HepG2 (cell line): Measurements from ENCODE around the gene ELMOD3. TPM values are rescaled to one million over a fixed set of nuclear protein-coding genes. Genes with fewer than 3 reads are reported as not detected.

Experiments
- ATAC-seq: fragments of 200-7000 bp; cut with Tn5 transposase; 3 replicates; pipeline ENCODE4 v1.9.1; 2020; ENCODE audit warnings: mild to moderate bottlenecking, moderate library complexity
- BruUV-seq: library from RNA; stranded (reverse); fragments of 400-500 nt; replicated peaks from 2 replicates; lab custom pipeline; 2021; lab: Mats Ljungman, UMichigan
- CTCF ChIA-PET: fragments of 300-600 bp; formaldehyde crosslinking; extraction: SDS; loops from one replicate; lab custom pipeline; 2021; ENCODE audit warnings: low total read pairs, inconsistent platforms, low intra/inter-chr PET ratio; lab: Yijun Ruan, JAX
- POLR2A ChIA-PET: fragments of 350-600 bp; sonication (Branson Sonifier 250); formaldehyde crosslinking; loops from one replicate; lab custom pipeline; 2020; ENCODE audit warnings: antibody characterized with exemption, inconsistent platforms; lab: Yijun Ruan, JAX
- DNase-seq: peaks from one replicate; pipeline ENCODE4 v3.0.0-alpha.2; 2015; ENCODE audit warnings: low spot score
- FAIRE-seq: peaks from 3 replicates; lab custom pipeline; 2011; peaks lifted over from hg19 to GRCh38; lab: Jason Lieb, UNC
- H2AFZ ChIP-seq: one replicate; pipeline ENCODE4 v1.6.1; 2011; ENCODE audit warnings: low read length, inconsistent platforms
- H3K27ac ChIP-seq: fragments of 300-600 bp; 3 replicates; pipeline ENCODE4 v1.8.0; 2011; ENCODE audit warnings: mixed run types, mild to moderate bottlenecking, mixed read lengths, low read length, inconsistent platforms; ENCODE audit not compliant: insufficient read depth; ENCODE audit errors: extremely low read length
- H3K27me3 ChIP-seq, 2 experiments: fragments of 200-600 bp in 1 of 2; 2 replicates in 1 of 2; 3 replicates in 1 of 2; pipeline versions ENCODE4 v1.6.0 to v1.8.0; 2011; ENCODE audit warnings: low read length in 2 of 2, mild to moderate bottlenecking in 2 of 2, moderate library complexity in 2 of 2, inconsistent platforms in 1 of 2; ENCODE audit not compliant: insufficient read depth in 2 of 2, control insufficient read depth in 1 of 2
- H3K36me3 ChIP-seq, 2 experiments: fragments of 200-600 bp in 1 of 2; replicated peaks in 1 of 2; 2 replicates in 1 of 2; 3 replicates in 1 of 2; pipeline versions ENCODE4 v1.5.1 to v1.8.0; 2011; ENCODE audit warnings: low read length in 2 of 2, inconsistent platforms in 1 of 2; ENCODE audit not compliant: insufficient read depth in 2 of 2, control insufficient read depth in 1 of 2
- H3K4me1 ChIP-seq: 2 replicates; pipeline ENCODE4 v1.5.1; 2012; ENCODE audit warnings: low read length, inconsistent platforms; ENCODE audit not compliant: insufficient read depth
- H3K4me2 ChIP-seq: 2 replicates; pipeline ENCODE4 v1.6.0; 2011; ENCODE audit warnings: low read depth, low read length, inconsistent platforms
- H3K4me3 ChIP-seq, 3 experiments: fragments of 200-600 bp in 1 of 3; sonication (generic), shearing (Covaris generic) in 1 of 3; replicated peaks in 1 of 3; 2 replicates each; pipeline ENCODE4 v1.5.1; 2011 to 2016; ENCODE audit warnings: low read length in 3 of 3, inconsistent platforms in 2 of 3, low read depth in 2 of 3, mild to moderate bottlenecking in 2 of 3, control low read depth in 1 of 3, mixed read lengths in 1 of 3; ENCODE audit not compliant: insufficient read depth in 1 of 3
- H3K79me2 ChIP-seq: one replicate; pipeline ENCODE4 v1.6.1; 2011; ENCODE audit warnings: low read length, inconsistent platforms; ENCODE audit not compliant: insufficient read depth
- H3K9ac ChIP-seq: 2 replicates; pipeline ENCODE4 v1.6.0; 2011; ENCODE audit warnings: mild to moderate bottlenecking, low read depth, low read length, inconsistent platforms; ENCODE audit not compliant: insufficient read depth
- H3K9me3 ChIP-seq: 2 replicates; pipeline ENCODE4 v1.5.1; 2012; ENCODE audit warnings: mild to moderate bottlenecking, low read length
- H4K20me1 ChIP-seq: 2 replicates; pipeline ENCODE4 v1.6.0; 2011; ENCODE audit warnings: inconsistent platforms, mild to moderate bottlenecking, low read length, moderate library complexity; ENCODE audit not compliant: insufficient read depth
- AGO2 ChIP-seq: fragments of 200-400 bp; formaldehyde crosslinking; optimal IDR thresholded peaks from 2 replicates; pipeline ENCODE3; 2017; ENCODE audit warnings: mild to moderate bottlenecking, low read depth, low read length, moderate library complexity
- ETV5 ChIP-seq: IDR thresholded peaks from 2 replicates; pipeline ENCODE4 v1.6.1; 2018; ENCODE audit warnings: missing biosample characterization, missing genetic modification reagents, inconsistent platforms, borderline replicate concordance
- MIER3 ChIP-seq: IDR thresholded peaks from 2 replicates; pipeline ENCODE4 v1.6.1; 2016; ENCODE audit warnings: missing compliant biosample characterization, borderline replicate concordance
- MXI1 ChIP-seq: IDR thresholded peaks from 3 replicates; pipeline ENCODE4 v1.6.1; 2012; ENCODE audit warnings: low read depth, low read length, inconsistent platforms, borderline replicate concordance
- PCBP2 ChIP-seq: fragments of 200-400 bp; formaldehyde crosslinking; optimal IDR thresholded peaks from 2 replicates; pipeline ENCODE3; 2018; ENCODE audit warnings: low read length, low read depth; ENCODE audit not compliant: poor library complexity, severe bottlenecking
- RAD51 ChIP-seq: fragments of 450-650 bp; IDR thresholded peaks from 2 replicates; pipeline ENCODE4 v1.6.1; 2016; ENCODE audit warnings: borderline replicate concordance
- SIN3A ChIP-seq: IDR thresholded peaks from 2 replicates; pipeline ENCODE4 v1.6.1; 2011; ENCODE audit warnings: low read depth, mild to moderate bottlenecking, control low read depth, low read length, borderline replicate concordance
- ZFYVE20 ChIP-seq: sonication (generic); formaldehyde crosslinking; IDR thresholded peaks from 2 replicates; pipeline ENCODE4 v1.8.0; 2023; ENCODE audit warnings: low read depth, mild to moderate bottlenecking, moderate library complexity, missing genetic modification reagents, borderline replicate concordance
- ZMAT5 ChIP-seq: sonication (generic); formaldehyde crosslinking; IDR thresholded peaks from 2 replicates; pipeline ENCODE4 v1.5.0; 2020; ENCODE audit warnings: mild to moderate bottlenecking, low read depth, missing genetic modification reagents, borderline replicate concordance
- ZNF24 ChIP-seq: fragments of 450-650 bp; IDR thresholded peaks from 2 replicates; pipeline ENCODE4 v1.6.1; 2017; ENCODE audit warnings: antibody characterized with exemption, mild to moderate bottlenecking
- ZNF496 ChIP-seq: sonication (generic); formaldehyde crosslinking; IDR thresholded peaks from 2 replicates; pipeline ENCODE4 v1.8.1; 2023; ENCODE audit warnings: mild to moderate bottlenecking, moderate library complexity, missing genetic modification reagents; ENCODE audit not compliant: insufficient replicate concordance
- WGBS: methylation state at CpG from one replicate; pipeline ENCODE4 v1.1.6; 2017; ENCODE audit warnings: low lambda C conversion rate; 5-methylcytosine and 5-hydroxymethylcytosine counted together
- in situ Hi-C: cut with HindIII; loops from 2 replicates; pipeline ENCODE4 v1.10.0; 2017; ENCODE audit warnings: low pct_unique_long_range_greater_than_20kb; ENCODE audit not compliant: extremely low pct_ligation_motif_present
- intact Hi-C: fragments of 100-400 bp; cut with micrococcal nuclease; formaldehyde crosslinking; loops from one replicate; pipeline ENCODE4 v1.10.0; 2022; ENCODE audit not compliant: unreplicated experiment
- polyA plus RNA-seq, 8 experiments: library from polyadenylated mRNA; depleted of rRNA in 3 of 8; stranded (reverse) in 7 of 8; unstranded in 1 of 8; fragments of >200 nt; fragmentation: Illumina TruSeq in 4 of 8; extraction: Trizol in 4 of 8; gene quantifications; 2 replicates each; pipeline versions ENCODE4 v1.2.1 to v1.2.3, GENCODE V29; 2011 to 2016; ENCODE audit warnings: low read depth in 4 of 8, missing spikeins in 1 of 8, mixed read lengths in 1 of 8; ENCODE audit not compliant: insufficient read depth in 1 of 8
- total RNA-seq, 5 experiments: library from RNA; depleted of rRNA; stranded (reverse); fragments of >200 nt; fragmentation: Illumina TruSeq; extraction: Trizol; gene quantifications; 2 replicates each; pipeline ENCODE4 v1.2.3, GENCODE V29; 2016; ENCODE audit warnings: low read depth in 1 of 5
- TF ChIP-seq, protein P1 (sequence below): IDR thresholded peaks from 2 replicates; pipeline ENCODE4 v1.6.1; 2012; ENCODE audit warnings: low read length, improper control_type of control experiment

The ELMOD3 gene
- total and polyA plus RNA-seq, 2 of the 13 experiments (the other 11 are each of a cell fraction or from before 2014, with no cell fraction given) = 13.3 to 19.5 TPM

GRCh38 chr2:85344356-85344954, 10.1 kb upstream of the ELMOD3 start:
- Histone ChIP-seq H3K4me1 (no peaks in the 10 kb centered on the region), H3K4me2 (no peak overlapping the region), H3K4me3 (no peak overlapping the region), H4K20me1 (no peaks in the 10 kb centered on the region), H3K27me3 (no peaks in the 10 kb centered on the region), H3K79me2 (no peaks in the 10 kb centered on the region), H3K9me3 (no peaks in the 10 kb centered on the region), H3K9ac (no peak overlapping the region), H3K27ac (no peak overlapping the region), H2AFZ (no peak overlapping the region), H3K36me3 (peaks cover 29 to 54% of the 10 kb centered on the region in 2 experiments)
- DNase-seq (no peak), ATAC-seq (peak; percentile 8; the same call in 2 of the 3 replicates), FAIRE-seq (no peak)
- ChIA-PET CTCF (no interaction called here), POLR2A (interaction anchor here (1.2 to 2.9 kb wide), 3 partner anchors 10 to 194 kb away, joined by 3 to 16 read pairs (median 3); partner anchors contain the start of genes ELMOD3, MAT2A and RETSAT)
- intact Hi-C loops = no loop called here
- 95% methylated on average over 14 of the region's 14 CpGs for WGBS
- in situ Hi-C loops = no loop called here
- BruUV-seq = no TSS peak
- TF ChIP-seq AGO2 = peak; percentile 32
- TF ChIP-seq MXI1 = no peak

DNA sequence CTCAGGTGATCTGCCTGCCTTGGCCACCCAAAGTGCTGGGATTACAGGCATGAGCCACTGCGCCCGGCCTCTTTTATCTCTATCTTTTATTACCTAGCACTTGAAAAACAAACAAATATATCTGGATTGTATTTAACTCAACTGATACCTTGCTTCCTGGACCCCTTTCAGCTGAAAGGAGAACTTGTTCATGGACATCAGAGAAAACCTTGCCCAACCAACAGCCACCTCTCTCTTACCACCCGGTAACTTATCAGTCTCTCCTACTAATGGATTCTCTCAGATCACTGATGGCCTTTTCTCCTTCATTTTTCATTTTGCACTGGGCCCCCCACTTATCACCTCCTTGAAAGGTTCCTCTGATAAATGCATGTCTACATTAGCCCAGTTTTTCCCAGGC, 7.0 kb upstream of the ELMOD3 start:
- no peak overlapping the region for H3K9ac ChIP-seq
- ATAC-seq (no peak), DNase-seq (no peak), FAIRE-seq (no peak)
- ChIA-PET POLR2A (no interaction called here), CTCF (no interaction called here)
- peaks cover 43 to 72% of the 10 kb centered on the region in 2 experiments for H3K36me3 ChIP-seq
- H3K27me3 ChIP-seq = no peaks in the 10 kb centered on the region
- H2AFZ ChIP-seq = no peak overlapping the region
- no peaks in the 10 kb centered on the region for H3K9me3 ChIP-seq
- no peak overlapping the region for H3K4me2 ChIP-seq
- WGBS = 95% methylated on average over 3 of the region's 3 CpGs
- no peak overlapping the region for H3K4me3 ChIP-seq
- H3K4me1 ChIP-seq = peaks cover 12% of the 10 kb centered on the region
- no peaks in the 10 kb centered on the region for H4K20me1 ChIP-seq
- BruUV-seq = no TSS peak
- intact Hi-C loops = no loop called here
- H3K79me2 ChIP-seq = peaks cover 9% of the 10 kb centered on the region
- in situ Hi-C loops = no loop called here
- no peak overlapping the region for H3K27ac ChIP-seq
- TF ChIP-seq ZMAT5 (CRISPR knock-in tag) = no peak
- no peak for TF ChIP-seq PCBP2
- TF ChIP-seq RAD51 = no peak
- TF ChIP-seq SIN3A = no peak
- no peak for TF ChIP-seq MIER3
- no peak for TF ChIP-seq ZFYVE20 (CRISPR knock-in tag)
- TF ChIP-seq, protein P1, sequence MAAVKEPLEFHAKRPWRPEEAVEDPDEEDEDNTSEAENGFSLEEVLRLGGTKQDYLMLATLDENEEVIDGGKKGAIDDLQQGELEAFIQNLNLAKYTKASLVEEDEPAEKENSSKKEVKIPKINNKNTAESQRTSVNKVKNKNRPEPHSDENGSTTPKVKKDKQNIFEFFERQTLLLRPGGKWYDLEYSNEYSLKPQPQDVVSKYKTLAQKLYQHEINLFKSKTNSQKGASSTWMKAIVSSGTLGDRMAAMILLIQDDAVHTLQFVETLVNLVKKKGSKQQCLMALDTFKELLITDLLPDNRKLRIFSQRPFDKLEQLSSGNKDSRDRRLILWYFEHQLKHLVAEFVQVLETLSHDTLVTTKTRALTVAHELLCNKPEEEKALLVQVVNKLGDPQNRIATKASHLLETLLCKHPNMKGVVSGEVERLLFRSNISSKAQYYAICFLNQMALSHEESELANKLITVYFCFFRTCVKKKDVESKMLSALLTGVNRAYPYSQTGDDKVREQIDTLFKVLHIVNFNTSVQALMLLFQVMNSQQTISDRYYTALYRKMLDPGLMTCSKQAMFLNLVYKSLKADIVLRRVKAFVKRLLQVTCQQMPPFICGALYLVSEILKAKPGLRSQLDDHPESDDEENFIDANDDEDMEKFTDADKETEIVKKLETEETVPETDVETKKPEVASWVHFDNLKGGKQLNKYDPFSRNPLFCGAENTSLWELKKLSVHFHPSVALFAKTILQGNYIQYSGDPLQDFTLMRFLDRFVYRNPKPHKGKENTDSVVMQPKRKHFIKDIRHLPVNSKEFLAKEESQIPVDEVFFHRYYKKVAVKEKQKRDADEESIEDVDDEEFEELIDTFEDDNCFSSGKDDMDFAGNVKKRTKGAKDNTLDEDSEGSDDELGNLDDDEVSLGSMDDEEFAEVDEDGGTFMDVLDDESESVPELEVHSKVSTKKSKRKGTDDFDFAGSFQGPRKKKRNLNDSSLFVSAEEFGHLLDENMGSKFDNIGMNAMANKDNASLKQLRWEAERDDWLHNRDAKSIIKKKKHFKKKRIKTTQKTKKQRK = no peak
- TF ChIP-seq ZNF24 = no peak
- no peak for TF ChIP-seq ZNF496 (CRISPR knock-in tag)
- no peak for TF ChIP-seq ETV5
